ENCODE measurements around the gene ZNF559.
A peak's percentile ranks its signal among the peaks of the same experiment; 100 is the strongest.

DNA sequence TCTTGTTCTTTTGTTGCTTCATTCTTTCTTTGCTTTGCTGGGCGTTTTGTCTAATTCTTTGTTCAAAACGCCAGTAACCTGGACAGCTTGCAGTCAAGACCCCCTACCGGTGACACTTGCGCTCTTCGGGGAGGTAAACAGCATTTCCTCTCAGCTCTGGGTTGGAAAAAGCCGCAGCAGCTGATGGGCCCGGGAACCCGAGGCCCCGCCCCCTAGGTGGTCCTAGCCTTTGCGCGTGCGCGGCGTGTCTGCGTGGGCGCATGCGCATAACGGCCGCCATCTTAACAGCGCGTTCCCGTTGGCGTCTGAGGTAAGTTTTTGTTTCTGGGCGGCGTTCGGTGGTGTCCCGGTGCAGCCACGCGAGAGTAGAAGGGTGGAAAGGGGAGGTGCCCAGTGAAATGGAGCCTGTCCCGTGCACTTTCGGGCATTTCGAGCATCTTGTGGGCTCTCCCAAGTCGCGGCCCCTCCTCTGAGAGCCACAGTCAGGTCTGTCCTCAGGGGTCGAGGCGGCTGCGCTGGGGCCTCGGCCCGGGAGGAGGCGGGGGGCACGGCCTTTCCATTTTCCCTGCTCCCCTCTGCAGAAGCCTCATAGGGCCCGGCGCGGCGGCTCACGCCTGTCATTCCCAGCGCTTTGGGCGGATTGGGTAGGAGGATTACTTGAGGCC, at the start of gene ZNF559:
- TF ChIP-seq POLR2A (IDR thresholded peaks at IDR 0.05) = no peak
- TF ChIP-seq, protein P1, sequence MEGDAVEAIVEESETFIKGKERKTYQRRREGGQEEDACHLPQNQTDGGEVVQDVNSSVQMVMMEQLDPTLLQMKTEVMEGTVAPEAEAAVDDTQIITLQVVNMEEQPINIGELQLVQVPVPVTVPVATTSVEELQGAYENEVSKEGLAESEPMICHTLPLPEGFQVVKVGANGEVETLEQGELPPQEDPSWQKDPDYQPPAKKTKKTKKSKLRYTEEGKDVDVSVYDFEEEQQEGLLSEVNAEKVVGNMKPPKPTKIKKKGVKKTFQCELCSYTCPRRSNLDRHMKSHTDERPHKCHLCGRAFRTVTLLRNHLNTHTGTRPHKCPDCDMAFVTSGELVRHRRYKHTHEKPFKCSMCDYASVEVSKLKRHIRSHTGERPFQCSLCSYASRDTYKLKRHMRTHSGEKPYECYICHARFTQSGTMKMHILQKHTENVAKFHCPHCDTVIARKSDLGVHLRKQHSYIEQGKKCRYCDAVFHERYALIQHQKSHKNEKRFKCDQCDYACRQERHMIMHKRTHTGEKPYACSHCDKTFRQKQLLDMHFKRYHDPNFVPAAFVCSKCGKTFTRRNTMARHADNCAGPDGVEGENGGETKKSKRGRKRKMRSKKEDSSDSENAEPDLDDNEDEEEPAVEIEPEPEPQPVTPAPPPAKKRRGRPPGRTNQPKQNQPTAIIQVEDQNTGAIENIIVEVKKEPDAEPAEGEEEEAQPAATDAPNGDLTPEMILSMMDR (IDR thresholded peaks at IDR 0.05) = peak in 2 of 3 donors; percentile 31 to 32
- TF ChIP-seq POLR2AphosphoS5 (IDR thresholded peaks at IDR 0.05) = peak; percentile 28 to 44 (median 29)
